Measurements from ENCODE around the gene PRKCE.

PRKCE gene

DNA sequence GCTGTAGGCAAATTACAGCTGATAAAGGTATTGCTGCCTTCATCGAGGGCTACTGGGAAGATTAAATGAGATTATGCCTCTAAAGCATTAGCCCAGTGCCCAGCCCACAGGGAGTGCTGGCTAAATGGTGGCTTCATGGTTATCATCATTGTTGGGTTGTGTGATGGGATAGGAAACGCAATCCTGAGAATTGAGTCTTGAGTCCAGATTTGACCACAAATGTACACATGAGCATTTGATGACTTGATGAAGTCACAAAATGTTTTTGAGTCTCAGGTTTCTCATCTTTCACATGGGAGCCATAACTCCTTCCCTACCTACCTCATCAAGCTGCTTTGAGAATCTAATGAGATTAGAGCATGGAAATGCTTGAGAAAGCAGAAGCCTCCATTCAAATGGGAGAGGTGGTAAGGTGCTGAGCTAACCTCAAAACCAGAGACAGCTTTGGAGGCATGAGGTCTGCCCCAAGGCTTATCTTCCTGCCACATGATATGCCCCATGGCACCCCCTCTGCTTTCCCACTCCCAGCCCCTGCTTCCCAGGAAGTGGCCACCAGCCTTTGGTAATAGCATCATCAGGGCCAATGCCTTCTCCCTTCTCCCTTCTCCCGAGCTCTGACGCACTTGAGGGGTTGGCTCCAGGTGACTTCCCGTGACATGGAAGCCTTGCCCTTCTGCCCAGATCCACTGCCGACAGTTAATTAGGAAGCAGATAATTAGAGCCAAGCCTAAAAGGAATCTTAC is 496.3 kb downstream of the PRKCE start:
- DNase-seq (ENCODE audit: low read depth): no peak

- no peak for DNase-seq (ENCODE audit: low read depth)
These were observed 496.9 kb downstream of the PRKCE start for GRCh38 chr2:46148369-46148736.

DNA sequence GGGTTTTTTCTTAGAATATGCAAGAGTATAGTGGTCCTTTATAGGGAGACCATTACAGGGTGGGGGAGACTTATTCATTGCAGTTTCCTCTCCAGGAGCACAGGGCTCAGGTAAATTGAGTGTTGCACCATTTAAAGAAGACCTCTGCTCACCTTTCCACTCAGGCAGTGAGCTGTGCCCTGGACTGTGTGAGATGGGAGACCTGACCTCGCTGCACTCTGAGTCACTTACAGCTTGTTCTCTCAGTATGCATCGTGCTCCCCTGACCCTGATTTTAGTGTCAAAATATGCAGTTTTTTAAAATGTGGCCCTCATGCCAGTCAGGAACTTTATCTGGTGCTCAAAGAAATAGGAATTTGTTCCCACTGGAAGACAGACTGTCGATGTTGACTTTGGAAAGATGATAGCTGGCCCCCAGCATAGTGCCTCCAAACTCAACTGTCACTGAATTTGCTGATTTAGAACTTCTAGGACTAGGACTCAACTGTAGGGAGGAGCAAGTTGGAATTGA is 499.0 kb downstream of the PRKCE start:
- no peak for DNase-seq (ENCODE audit: low read depth)

DNA sequence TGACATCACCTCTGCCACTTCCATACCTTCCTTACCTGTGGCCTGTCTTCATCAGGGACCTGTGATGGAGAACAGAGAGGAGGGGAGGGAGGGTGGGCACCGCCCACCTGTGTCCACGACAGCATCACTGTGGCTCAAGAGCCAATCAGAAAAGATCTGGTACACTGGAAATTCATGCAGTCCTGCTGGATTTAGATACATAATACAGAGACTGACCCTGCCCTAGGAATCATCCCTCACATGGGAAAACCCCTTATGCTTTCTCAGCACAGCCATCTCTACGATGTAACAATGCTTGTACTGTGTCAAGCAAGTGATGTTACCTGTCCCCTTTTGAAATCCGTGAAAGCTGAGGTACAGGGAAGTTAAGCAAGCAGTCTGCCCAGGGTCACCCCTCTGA is 500.1 kb downstream of the PRKCE start:
- DNase-seq (ENCODE audit: low read depth): no peak

DNA sequence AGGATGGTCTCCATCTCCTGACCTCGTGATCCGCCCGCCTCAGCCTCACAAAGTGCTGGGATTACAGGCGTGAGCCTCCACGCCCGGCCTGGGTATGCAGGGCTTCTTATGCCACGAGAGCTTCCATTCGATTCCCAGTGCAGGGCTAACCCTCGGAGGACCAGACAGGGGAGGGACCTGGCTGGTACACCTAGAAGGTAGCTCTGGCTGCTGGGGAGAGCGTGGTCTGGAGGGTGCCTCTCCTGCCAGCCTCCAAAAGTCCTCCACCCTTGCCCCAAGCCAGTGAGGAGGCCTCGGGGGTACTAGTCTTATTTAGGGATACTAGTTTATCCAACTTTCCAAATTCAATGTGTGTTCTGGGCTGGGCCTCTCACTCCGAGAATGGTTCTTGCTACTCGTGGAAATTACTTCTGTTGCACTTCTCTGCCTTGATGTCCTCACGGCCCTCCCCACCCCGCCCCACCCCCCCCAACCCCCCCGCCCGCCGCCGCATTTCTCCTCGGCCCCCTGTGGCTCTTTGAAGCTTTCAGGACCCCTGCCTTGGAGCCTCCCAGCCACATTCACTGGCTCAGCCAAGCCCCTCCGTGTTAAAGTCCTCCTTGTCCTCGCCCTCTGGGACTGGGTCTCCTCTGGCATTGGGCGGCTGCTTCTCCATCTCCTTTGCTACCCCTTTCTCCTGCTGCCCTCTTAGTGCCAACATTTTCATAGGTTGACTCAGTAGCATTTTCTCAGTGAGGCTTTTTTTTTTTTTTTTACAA is 502.7 kb downstream of the PRKCE start:
- no peak for DNase-seq (ENCODE audit: low read depth)

DNA sequence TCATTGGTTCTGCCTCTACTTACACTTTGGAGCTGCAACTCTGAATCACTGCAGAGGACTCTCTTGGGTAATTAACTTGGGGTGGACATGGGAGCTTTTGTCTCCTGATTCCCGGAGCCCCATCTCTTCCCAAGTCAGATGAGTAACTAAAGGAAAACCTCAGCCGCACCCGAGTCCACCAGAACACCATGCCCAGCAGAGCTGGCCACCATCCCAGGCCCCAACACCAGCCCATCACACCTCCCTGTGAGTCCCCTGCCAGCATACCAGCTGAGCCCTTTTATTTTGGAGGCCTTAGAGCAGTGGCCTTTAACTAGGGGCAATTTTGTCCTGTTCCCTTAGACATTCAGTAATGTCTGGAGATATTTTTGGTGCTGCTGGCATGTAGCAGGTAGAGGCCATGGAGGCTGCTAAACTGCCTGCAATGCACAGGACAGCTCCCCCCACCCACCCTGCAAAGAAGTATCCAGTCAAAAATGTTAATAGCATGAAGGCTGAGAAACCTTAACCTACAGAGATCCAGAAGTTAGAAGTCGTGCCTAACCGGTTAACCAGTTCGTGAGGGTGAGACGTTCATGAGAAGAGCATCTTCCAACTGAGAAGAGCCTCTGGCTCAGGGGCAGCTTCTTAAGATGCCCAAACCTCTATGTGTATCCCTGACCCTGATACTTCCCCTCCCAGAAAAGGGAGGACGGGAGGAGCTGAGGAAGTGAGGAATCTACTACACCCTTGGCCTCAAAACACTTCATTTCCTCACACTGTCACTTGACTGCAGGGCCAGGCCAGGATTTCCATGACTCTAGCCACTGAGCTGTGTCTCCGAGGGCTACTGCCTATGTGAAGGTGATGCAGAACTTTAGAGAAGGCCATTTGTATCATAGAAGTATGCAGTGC is 505.8 kb downstream of the PRKCE start:
- no peak for DNase-seq (ENCODE audit: low read depth)

DNA sequence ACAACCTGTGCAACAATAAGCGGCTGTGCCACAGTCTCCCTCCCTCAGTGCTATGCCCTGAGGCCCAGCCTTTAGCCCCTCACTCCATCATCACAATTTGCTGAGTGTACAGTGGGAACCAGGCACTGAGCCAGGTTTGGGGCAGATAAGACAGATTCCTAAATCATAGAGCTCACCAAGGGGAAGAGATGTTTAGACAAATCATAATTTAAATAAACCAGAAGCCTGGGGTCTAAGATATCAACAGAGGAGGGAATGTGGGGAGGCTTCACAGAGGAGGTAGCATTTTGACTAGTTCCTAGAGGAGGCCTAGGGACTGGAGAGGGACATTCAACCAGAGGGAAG is 506.5 kb downstream of the PRKCE start:
- no peak for DNase-seq (ENCODE audit: low read depth)

GRCh38 chr2:46158661-46159060 is 507.2 kb downstream of the PRKCE start:
- DNase-seq (ENCODE audit: low read depth): no peak

GRCh38 chr2:46160326-46160725 is 508.9 kb downstream of the PRKCE start:
- no peak for DNase-seq (ENCODE audit: low read depth)

DNA sequence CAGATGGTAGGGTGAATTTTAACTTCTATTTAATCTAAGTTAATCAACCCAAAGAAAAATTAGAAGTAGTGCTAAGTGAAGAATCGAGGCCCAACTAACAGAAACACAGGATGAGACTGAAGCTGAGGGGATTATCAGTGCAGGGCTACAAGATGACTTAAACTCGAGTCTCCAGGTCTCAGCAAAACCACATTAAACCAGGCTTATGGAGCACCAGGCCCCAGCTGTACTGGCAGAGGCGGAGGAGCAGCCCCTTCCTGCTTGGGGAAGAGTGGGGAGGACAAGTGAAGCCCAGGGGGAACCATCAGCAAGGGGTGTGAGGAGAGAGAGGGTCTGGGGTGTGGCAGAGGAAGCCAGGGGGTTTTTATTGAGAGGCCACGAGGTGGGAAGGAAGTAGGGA is 509.8 kb downstream of the PRKCE start:
- DNase-seq (ENCODE audit: low read depth): no peak

GRCh38 chr2:46161911-46162310 is 510.4 kb downstream of the PRKCE start:
- DNase-seq (ENCODE audit: low read depth): no peak

GRCh38 chr2:46162329-46163097 is 511.0 kb downstream of the PRKCE start:
- DNase-seq (ENCODE audit: low read depth): peak; percentile 30

GRCh38 chr2:46163098-46163430 is 511.6 kb downstream of the PRKCE start:
- DNase-seq (ENCODE audit: low read depth): no peak

DNA sequence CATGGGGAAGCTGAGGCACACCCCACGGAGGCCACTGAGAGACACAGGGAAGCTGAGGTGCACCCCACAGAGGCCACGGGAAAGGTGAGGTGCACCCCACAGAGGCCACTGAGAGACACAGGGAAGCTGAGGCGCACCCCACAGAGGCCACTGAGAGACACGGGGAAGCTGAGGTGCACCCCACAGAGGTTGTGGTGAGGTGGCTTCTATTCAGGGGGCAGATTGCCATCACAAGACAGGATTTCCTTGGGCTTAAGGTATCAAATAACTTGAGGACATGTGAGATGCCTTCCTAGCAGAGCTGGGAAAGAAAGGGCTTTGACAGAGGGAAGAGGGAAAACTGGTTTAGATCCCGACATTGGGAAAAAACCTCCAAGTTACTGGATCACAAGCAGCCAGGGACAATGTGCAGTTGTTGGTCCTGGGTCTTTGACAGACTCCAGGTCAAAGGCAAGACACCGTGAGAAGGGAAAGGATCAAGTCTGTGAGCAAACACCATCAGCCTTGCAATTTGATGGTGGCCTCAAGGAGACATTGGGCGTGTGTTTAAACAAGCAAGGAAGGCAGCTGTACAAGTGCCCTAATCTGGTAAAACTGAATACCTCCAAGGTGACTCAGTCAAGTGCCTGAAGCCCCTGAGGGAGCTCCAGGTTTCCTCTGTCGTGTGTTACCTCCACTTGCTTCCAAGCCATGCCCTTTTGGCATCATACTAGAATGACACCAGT is 512.5 kb downstream of the PRKCE start:
- DNase-seq (ENCODE audit: low read depth): no peak

- DNase-seq (ENCODE audit: low read depth): peak; percentile 88
These were observed 513.2 kb downstream of the PRKCE start for GRCh38 chr2:46164529-46165301.

GRCh38 chr2:46165916-46166315 is 514.4 kb downstream of the PRKCE start:
- no peak for DNase-seq (ENCODE audit: low read depth)

- no peak for DNase-seq (ENCODE audit: low read depth)
These were observed 515.9 kb downstream of the PRKCE start for GRCh38 chr2:46167406-46167805.

GRCh38 chr2:46167924-46168323 is 516.4 kb downstream of the PRKCE start:
- DNase-seq (ENCODE audit: low read depth): peak; percentile 13

- DNase-seq (ENCODE audit: low read depth): no peak
These were observed 518.0 kb downstream of the PRKCE start for GRCh38 chr2:46169467-46169866.

GRCh38 chr2:46170026-46170425 is 518.6 kb downstream of the PRKCE start:
- DNase-seq (ENCODE audit: low read depth): no peak
